MG63 (cell line): ENCODE data around the gene UPP1. TPM values are rescaled to one million over a fixed set of nuclear protein-coding genes. Genes with fewer than 3 reads are reported as not detected.
"Not testable (repeated sequence)": the region's sequence is repeated elsewhere in the genome, so short reads cannot be mapped to it uniquely, and the experiment has no call there.

ENCODE experiments used
- DNase-seq: peaks from one replicate; pipeline ENCODE4 v3.0.0-alpha.2; 2020
- H3K27me3 ChIP-seq: fragments of 250-450 bp; sonication (Bioruptor Pico); 2 replicates; pipeline ENCODE4 v1.5.1; 2020; ENCODE audit warnings: mild to moderate bottlenecking, moderate library complexity
- H3K36me3 ChIP-seq: fragments of 250-450 bp; sonication (Bioruptor Pico); 2 replicates; pipeline ENCODE4 v1.5.1; 2020; ENCODE audit warnings: mild to moderate bottlenecking, moderate library complexity
- H3K4me3 ChIP-seq: fragments of 250-450 bp; sonication (Bioruptor Pico); 2 replicates; pipeline ENCODE4 v1.5.1; 2020; ENCODE audit warnings: mild to moderate bottlenecking, moderate library complexity
- H3K9me3 ChIP-seq: fragments of 250-450 bp; sonication (Bioruptor Pico); 2 replicates; pipeline ENCODE4 v1.5.1; 2020; ENCODE audit warnings: mild to moderate bottlenecking, moderate library complexity
- total RNA-seq: library from RNA; depleted of rRNA; stranded (reverse); fragments of >200 nt; shearing (Covaris generic); gene quantifications from 2 replicates; pipeline ENCODE4 v1.2.3, GENCODE V29; 2014; ENCODE audit warnings: low replicate concordance

Gene UPP1
- total RNA-seq, 1 experiment from 2014 or later: 6.2 TPM

GRCh38 chr7:48101968-48102367 lies 12.9 kb downstream of the UPP1 start:
- DNase-seq: no peak
- Histone ChIP-seq H3K4me3 (no peak overlapping the region), H3K9me3 (no peaks in the 10 kb centered on the region), H3K36me3 (no peaks in the 10 kb centered on the region), H3K27me3 (no peaks in the 10 kb centered on the region)

GRCh38 chr7:48102530-48102929 lies 13.5 kb downstream of the UPP1 start:
- H3K36me3 ChIP-seq: no peaks in the 10 kb centered on the region

GRCh38 chr7:48105045-48105444 lies 16.0 kb downstream of the UPP1 start:
- Histone ChIP-seq H3K4me3 (no peak overlapping the region), H3K27me3 (no peaks in the 10 kb centered on the region), H3K36me3 (no peaks in the 10 kb centered on the region), H3K9me3 (no peaks in the 10 kb centered on the region)
- no peak for DNase-seq

More at GRCh38 chr7:48102530-48102929, 13.5 kb downstream of the UPP1 start:
- H3K4me3 ChIP-seq: no peak overlapping the region
- DNase-seq: no peak
- no peaks in the 10 kb centered on the region for H3K9me3 ChIP-seq
- H3K27me3 ChIP-seq: no peaks in the 10 kb centered on the region

- Histone ChIP-seq H3K4me3 (no peak overlapping the region), H3K36me3 (no peaks in the 10 kb centered on the region), H3K9me3 (no peaks in the 10 kb centered on the region), H3K27me3 (no peaks in the 10 kb centered on the region)
- DNase-seq: no peak
Observed at GRCh38 chr7:48106906-48107659, 18.0 kb downstream of the UPP1 start.

DNA sequence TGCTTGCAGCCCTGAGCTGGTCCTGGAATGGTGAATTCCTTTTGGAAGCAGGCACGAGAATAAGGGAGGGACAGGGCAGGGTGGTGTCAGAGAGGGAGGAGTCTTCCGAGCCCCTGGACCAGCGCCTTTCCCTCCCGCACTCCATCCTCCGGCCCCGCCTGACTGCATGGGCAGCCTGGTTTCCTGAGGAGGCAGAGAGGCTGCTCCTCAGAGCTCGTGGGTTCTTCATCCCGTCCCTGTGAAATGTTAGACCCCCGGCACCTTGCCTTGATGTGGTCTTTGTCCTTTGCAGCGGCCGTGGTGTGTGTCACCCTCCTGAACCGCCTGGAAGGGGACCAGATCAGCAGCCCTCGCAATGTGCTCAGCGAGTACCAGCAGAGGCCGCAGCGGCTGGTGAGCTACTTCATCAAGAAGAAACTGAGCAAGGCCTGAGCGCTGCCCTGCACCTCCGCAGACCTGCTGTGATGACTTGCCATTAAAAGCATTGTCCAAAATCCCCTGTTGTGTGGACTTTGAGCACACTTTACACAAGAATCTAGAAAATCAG lies 18.9 kb downstream of the UPP1 start:
- no peak overlapping the region for H3K4me3 ChIP-seq
- H3K9me3 ChIP-seq: no peaks in the 10 kb centered on the region
- no peaks in the 10 kb centered on the region for H3K36me3 ChIP-seq
- no peaks in the 10 kb centered on the region for H3K27me3 ChIP-seq
- DNase-seq: no peak

DNA sequence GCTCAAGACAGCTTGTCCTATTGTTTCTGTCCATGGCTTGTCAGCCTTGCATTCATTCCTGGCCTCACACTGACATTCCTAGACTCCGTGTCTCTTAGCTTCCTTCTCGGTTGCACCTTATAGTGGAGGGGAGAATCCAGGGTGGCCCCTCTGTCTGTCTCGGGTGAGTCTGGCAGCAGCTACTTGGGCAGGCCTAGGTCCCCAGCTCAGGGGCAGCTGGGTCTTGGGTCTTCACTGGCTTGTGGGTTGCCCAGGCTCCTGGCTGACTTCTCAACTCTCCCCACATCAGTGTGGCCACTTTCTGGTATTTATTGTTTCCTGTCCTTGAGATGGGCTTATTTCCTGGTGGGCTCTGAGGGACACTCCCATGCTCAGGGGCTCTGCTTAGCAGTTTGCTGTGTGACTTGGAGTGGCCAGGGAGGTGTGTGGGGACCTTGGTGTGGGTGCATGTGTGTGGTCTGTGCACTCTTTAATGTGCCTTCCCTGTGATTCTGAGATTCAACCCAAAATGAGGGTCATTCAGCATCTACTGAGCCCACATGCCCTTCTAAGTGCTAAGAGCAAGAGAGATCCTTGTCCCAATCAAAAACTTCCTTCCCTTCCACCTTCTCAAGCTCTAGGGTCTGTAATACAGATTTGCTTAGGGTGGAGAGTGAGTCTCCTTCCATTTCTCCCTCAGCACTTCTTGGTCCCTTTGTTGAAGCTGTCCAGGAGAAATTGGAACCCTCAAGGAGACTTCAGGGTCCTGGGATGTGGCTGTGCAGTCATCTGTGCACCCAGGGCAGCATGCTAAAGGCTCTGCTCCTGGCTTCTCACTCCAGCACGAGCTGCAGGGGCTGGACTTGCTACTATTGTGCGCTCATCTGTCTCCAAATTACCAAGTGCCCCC lies 20.1 kb downstream of the UPP1 start:
- no peak for DNase-seq
- Histone ChIP-seq H3K9me3 (no peaks in the 10 kb centered on the region), H3K36me3 (no peaks in the 10 kb centered on the region), H3K27me3 (no peaks in the 10 kb centered on the region), H3K4me3 (no peak overlapping the region)

DNA sequence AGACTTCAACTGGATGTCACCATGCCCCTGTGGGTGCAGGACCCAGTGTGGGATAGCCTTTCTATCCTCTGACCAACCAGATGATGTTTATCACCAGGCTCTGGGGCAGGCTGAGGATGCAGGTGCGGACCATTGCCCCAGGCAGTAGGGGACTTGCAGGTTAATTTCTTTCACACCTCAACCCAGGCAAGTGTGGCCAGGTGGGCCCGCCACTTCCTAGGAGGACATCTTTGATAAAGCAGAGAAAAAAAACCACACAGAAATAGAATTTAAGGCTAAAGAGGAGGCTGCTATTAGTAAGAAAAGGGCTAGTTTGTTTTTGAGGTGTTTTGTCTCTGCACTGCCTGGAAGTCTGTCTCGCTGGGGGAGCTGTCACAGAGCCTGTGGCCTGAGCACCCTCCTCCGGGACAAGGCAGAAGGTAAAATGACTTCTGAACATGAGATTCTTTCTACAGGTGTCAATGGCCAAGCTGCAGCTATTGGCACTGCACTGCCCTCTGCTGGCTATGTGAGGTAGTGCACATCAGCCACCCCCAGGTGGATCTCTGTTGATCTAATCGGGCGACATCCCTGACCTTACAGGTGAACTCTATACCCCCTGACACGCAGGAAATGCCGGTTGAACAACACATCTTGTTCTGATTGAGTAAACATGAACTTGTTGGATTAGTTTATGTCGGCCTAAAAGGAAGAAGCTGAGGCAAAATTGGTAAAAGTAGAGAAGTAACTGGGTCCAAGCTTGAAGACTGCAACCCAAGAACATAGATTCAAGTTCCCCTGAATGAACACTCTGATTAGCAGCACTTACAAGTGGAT lies 21.0 kb downstream of the UPP1 start:
- Histone ChIP-seq H3K4me3 (no peak overlapping the region), H3K9me3 (no peaks in the 10 kb centered on the region), H3K27me3 (no peaks in the 10 kb centered on the region), H3K36me3 (no peaks in the 10 kb centered on the region)
- DNase-seq: peak; percentile 33

- H3K27me3 ChIP-seq: no peaks in the 10 kb centered on the region
- H3K36me3 ChIP-seq: no peaks in the 10 kb centered on the region
- H3K4me3 ChIP-seq: no peak overlapping the region
- no peak for DNase-seq
- no peaks in the 10 kb centered on the region for H3K9me3 ChIP-seq
Observed at GRCh38 chr7:48110868-48111267, 21.8 kb downstream of the UPP1 start.

DNA sequence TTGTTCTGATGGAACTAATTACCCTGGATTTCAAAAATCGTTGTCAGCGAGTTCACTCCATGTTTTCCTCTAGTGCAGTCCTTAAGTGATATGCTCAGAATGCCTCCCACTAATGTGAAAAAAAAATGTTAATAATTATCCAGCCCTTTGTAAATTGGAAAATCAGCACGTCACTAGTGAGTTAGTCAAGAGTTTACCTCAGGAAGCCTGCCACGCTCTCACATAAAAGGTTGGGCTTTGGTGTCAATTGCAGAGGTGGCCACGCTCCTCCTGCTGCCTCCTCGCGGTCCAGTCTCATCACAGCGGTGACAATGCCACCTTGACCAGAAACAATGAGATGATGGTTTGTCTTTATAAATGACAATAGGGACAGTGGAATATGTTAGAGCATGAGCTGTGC lies 22.5 kb downstream of the UPP1 start:
- no peaks in the 10 kb centered on the region for H3K9me3 ChIP-seq
- DNase-seq: no peak
- H3K36me3 ChIP-seq: no peaks in the 10 kb centered on the region
- H3K27me3 ChIP-seq: no peaks in the 10 kb centered on the region
- H3K4me3 ChIP-seq: no peak overlapping the region

GRCh38 chr7:48112401-48113165 lies 23.5 kb downstream of the UPP1 start:
- no peaks in the 10 kb centered on the region for H3K27me3 ChIP-seq

DNA sequence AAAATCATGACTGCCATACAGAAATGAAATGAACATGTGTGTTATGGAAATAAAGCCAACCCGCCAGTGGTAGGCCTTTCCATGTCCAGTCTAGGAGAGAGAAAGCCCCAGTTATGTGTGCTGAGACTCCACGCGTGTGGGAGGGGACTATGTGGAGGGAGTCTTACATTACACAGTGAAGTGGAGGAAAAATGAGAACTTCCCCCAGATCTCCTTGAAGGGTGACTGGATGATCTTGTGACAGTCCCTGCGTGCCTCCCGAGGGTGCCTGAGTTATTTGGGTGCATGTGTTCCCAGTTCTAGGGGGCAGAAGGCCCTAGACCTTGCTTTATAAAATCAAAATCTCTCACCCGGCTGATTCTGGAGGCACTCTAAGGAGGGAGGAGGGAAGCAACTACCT lies 24.2 kb downstream of the UPP1 start:
- H3K4me3 ChIP-seq: no peak overlapping the region
- DNase-seq: no peak
- H3K36me3 ChIP-seq: no peaks in the 10 kb centered on the region
- no peaks in the 10 kb centered on the region for H3K9me3 ChIP-seq
- H3K27me3 ChIP-seq: no peaks in the 10 kb centered on the region

More at GRCh38 chr7:48112401-48113165, 23.5 kb downstream of the UPP1 start:
- no peaks in the 10 kb centered on the region for H3K9me3 ChIP-seq
- no peak overlapping the region for H3K4me3 ChIP-seq
- no peak for DNase-seq
- H3K36me3 ChIP-seq: no peaks in the 10 kb centered on the region

- H3K9me3 ChIP-seq: no peaks in the 10 kb centered on the region
Observed at GRCh38 chr7:48114115-48114514, 25.1 kb downstream of the UPP1 start.

GRCh38 chr7:48114589-48114988 lies 25.5 kb downstream of the UPP1 start:
- no peak for DNase-seq
- Histone ChIP-seq H3K4me3 (no peak overlapping the region), H3K27me3 (no peaks in the 10 kb centered on the region), H3K9me3 (no peaks in the 10 kb centered on the region), H3K36me3 (no peaks in the 10 kb centered on the region)

More at GRCh38 chr7:48114115-48114514, 25.1 kb downstream of the UPP1 start:
- Histone ChIP-seq H3K4me3 (no peak overlapping the region), H3K27me3 (no peaks in the 10 kb centered on the region), H3K36me3 (no peaks in the 10 kb centered on the region)
- DNase-seq: no peak

- Histone ChIP-seq H3K4me3 (no peak overlapping the region), H3K9me3 (no peaks in the 10 kb centered on the region), H3K36me3 (no peaks in the 10 kb centered on the region), H3K27me3 (no peaks in the 10 kb centered on the region)
- DNase-seq: no peak
Observed at GRCh38 chr7:48116043-48116442, 27.0 kb downstream of the UPP1 start.

DNA sequence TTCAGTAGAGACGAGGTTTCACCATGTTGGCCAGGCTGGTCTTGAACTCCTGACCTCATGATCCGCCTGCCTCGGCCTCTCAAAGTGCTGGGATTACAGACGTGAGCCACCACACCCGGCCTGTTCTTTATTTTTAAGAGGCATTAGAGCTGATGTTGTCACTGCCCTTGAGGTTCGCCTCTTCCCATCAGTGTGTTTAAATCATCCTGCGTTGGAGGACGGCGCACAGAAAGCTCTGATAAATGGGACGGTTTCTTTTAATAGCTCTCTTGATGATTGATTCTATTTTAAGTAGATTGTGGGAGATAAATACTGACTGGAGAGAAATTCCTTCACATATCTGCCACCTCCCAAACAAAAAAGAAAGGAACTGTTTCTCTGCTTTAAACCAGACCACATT lies 29.0 kb downstream of the UPP1 start:
- H3K9me3 ChIP-seq: no peaks in the 10 kb centered on the region
- no peak for DNase-seq
- H3K4me3 ChIP-seq: no peak overlapping the region
- H3K27me3 ChIP-seq: no peaks in the 10 kb centered on the region
- no peaks in the 10 kb centered on the region for H3K36me3 ChIP-seq

GRCh38 chr7:48120536-48120935 lies 31.5 kb downstream of the UPP1 start:
- not testable (repeated sequence) for DNase-seq, H3K36me3 ChIP-seq, H3K9me3 ChIP-seq, H3K27me3 ChIP-seq, H3K4me3 ChIP-seq
